GM12878 (cell line): ENCODE measurements around the gene SLC13A2.

Experiments
- EZH2 ChIP-seq: IDR thresholded peaks from 2 replicates; pipeline ENCODE4 v1.6.1; 2012; ENCODE audit warnings: low read depth, mild to moderate bottlenecking, control low read depth, inconsistent platforms, low read length, borderline replicate concordance; ENCODE audit not compliant: control insufficient read depth
- NR2C1 ChIP-seq: fragments of 450-650 bp; IDR thresholded peaks from 2 replicates; pipeline ENCODE4 v1.6.1; 2017; ENCODE audit warnings: antibody characterized with exemption, mild to moderate bottlenecking, moderate library complexity
- POLR2A ChIP-seq: IDR thresholded peaks from 2 replicates; pipeline ENCODE4 v1.6.1; 2011; ENCODE audit warnings: low read depth, mild to moderate bottlenecking, low read length
- YY1 ChIP-seq: IDR thresholded peaks from 2 replicates; pipeline ENCODE4 v1.6.1; 2011; ENCODE audit warnings: low read depth, mild to moderate bottlenecking, low read length

DNA sequence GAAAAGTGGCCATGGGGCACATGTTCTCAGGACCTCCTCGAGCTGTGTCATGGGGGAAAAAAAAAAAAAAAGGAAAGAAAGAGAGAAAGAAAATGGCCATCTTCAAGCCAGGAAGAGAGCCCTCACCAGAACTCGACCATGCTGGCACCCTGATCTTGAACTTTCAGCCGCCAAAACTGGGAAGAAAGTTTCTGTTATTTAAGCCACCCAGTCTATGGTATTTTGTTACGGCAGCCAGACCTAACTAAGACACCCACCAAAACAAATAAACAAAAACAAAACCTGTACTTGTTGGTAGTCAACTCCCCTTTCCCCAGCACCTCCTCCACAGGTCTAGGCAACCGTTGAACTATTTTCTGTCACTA, 26.1 kb upstream of the SLC13A2 start:
- TF ChIP-seq POLR2A (no peak), EZH2 (no peak), NR2C1 (no peak), YY1 (no peak)
